ENCODE results near the gene MRPL14. TPM values are rescaled to one million over a fixed set of nuclear protein-coding genes. Genes with fewer than 3 reads are reported as not detected.

The MRPL14 gene
- total and polyA plus RNA-seq, 9 of the 15 experiments (the other 6 are each of a cell fraction or from before 2014, with no cell fraction given), result 126 to 424 (median 165) TPM

DNA sequence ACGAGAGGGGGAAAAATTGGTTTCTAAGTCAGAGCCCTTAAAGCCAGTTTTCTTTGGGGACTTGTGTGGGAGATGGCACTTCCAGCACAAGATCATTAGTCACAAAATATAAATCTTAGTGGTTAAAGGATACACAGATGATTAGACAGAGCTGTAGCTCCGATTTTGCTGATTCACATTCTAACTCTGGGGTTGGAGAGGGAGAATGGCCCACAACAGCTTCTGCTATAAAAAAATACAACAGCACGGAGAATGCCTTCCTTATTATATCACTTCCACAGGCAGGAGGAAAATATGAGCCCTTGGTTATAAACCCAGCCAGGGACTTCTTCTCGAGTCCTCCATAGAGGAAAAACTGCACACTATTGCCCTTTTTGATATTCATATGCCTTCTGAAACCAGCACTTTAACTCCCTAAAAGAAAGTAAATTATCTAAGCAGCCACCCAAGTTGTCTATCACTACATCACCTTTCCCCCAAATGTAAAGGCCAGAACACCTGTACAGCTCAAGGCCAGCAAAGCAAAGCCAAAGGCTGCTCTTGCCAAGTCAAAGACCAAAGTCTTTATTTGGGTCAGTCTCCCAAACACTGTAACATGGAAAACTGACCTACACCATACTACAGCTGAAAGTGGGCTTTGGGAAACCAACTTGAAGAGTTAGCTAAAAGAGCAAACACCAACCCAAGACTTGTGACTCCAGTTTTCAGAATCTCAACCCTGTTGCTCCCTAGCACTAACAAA is 10.4 kb downstream of the MRPL14 start (continued):
- TF ChIP-seq GABPB1 (CRISPR knock-in tag; IDR thresholded peaks at IDR 0.05), result no peak
- TF ChIP-seq CBX1 (IDR thresholded peaks at IDR 0.05; ENCODE audit: low read depth), result no peak
- TF ChIP-seq DACH1 (IDR thresholded peaks at IDR 0.05; ENCODE audit: partially characterized antibody), result no peak

DNA sequence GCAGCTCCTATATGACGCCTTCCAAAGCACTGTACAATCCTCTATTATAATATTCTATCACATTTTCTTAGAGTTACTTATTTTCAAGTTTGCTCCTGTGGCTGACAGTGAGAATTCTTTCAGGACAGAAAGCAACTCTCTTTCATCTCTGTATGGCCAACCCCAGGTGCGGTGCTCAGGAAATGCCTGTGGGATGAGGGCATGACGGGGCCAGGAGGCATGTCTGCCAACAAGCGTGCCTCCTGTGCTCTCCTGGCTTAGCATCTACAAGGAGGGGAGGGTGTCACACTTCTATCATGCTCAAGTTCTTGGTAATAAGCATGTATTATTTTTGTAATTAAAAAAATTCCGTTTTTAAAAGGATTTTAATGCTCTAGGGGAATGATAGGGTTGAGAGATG is 11.4 kb downstream of the MRPL14 start:
- no peak overlapping the region for H3K27ac ChIP-seq (ENCODE audit: extremely low read depth, low read depth, low read length)
- ChIA-PET CTCF (ENCODE audit: low intra/inter-chr PET ratio) (no interaction called here), POLR2A (interaction anchor here (0.8 to 2.0 kb wide), 7 partner anchors 8 to 147 kb away, joined by 3 to 6 read pairs (median 5); partner anchors contain the start of gene HSP90AB1)
- intact Hi-C loops (cut with micrococcal nuclease) (loop anchor here (5.0 kb wide), 1 partner anchor 36 kb away; no protein-coding TSS in a partner anchor), in situ Hi-C loops (cut with MboI) (no loop called here)
- H3K4me1 ChIP-seq (replicated peaks in 1 of 2; ENCODE audit: control insufficient read depth in 2 of 2, insufficient read depth in 2 of 2, low read length in 2 of 2), result peaks cover 28 to 45% of the 10 kb centered on the region in 2 experiments
- H2AFZ ChIP-seq (ENCODE audit: low read depth, low read length), result no peak overlapping the region
- no peak overlapping the region for H3K4me2 ChIP-seq (ENCODE audit: insufficient read depth, low read length)
- H3K36me3 ChIP-seq (ENCODE audit: control insufficient read depth, insufficient read depth, low read length), result peaks cover 93% of the 10 kb centered on the region
- no peaks in the 10 kb centered on the region for H3K27me3 ChIP-seq (ENCODE audit: control insufficient read depth in 2 of 2, insufficient read depth in 2 of 2, low read length in 2 of 2)
- FAIRE-seq (no peak), DNase-seq (ENCODE audit: extremely low read depth in 1 of 4, low spot score in 3 of 4) (no peak), ATAC-seq (no peak)
- TF ChIP-seq ZNF717 (CRISPR knock-in tag; IDR thresholded peaks at IDR 0.05), result no peak
- TF ChIP-seq ZBTB7A (IDR thresholded peaks at IDR 0.05; ENCODE audit: borderline replicate concordance, control insufficient read depth, low read depth, low read length), result no peak
- no peak for TF ChIP-seq MTF1 (CRISPR knock-in tag; IDR thresholded peaks at IDR 0.05; ENCODE audit: borderline replicate concordance)
- TF ChIP-seq, protein P1, sequence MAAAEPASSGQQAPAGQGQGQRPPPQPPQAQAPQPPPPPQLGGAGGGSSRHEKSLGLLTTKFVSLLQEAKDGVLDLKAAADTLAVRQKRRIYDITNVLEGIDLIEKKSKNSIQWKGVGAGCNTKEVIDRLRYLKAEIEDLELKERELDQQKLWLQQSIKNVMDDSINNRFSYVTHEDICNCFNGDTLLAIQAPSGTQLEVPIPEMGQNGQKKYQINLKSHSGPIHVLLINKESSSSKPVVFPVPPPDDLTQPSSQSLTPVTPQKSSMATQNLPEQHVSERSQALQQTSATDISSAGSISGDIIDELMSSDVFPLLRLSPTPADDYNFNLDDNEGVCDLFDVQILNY (CRISPR knock-in tag; IDR thresholded peaks at IDR 0.05), result no peak
- TF ChIP-seq ZKSCAN1 (IDR thresholded peaks at IDR 0.05; ENCODE audit: low read depth, low read length), result no peak
- TF ChIP-seq, protein P2, sequence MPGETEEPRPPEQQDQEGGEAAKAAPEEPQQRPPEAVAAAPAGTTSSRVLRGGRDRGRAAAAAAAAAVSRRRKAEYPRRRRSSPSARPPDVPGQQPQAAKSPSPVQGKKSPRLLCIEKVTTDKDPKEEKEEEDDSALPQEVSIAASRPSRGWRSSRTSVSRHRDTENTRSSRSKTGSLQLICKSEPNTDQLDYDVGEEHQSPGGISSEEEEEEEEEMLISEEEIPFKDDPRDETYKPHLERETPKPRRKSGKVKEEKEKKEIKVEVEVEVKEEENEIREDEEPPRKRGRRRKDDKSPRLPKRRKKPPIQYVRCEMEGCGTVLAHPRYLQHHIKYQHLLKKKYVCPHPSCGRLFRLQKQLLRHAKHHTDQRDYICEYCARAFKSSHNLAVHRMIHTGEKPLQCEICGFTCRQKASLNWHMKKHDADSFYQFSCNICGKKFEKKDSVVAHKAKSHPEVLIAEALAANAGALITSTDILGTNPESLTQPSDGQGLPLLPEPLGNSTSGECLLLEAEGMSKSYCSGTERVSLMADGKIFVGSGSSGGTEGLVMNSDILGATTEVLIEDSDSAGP (CRISPR knock-in tag; IDR thresholded peaks at IDR 0.05), result no peak
- no peak for TF ChIP-seq RBM22 (IDR thresholded peaks at IDR 0.05; ENCODE audit: low read depth, low read length, poor library complexity, severe bottlenecking)
- TF ChIP-seq SREBF2 (CRISPR knock-in tag; IDR thresholded peaks at IDR 0.05), result no peak
- TF ChIP-seq ZSCAN29 (IDR thresholded peaks at IDR 0.05), result no peak
- no peak for TF ChIP-seq ARID1B (IDR thresholded peaks at IDR 0.05)
- TF ChIP-seq TAF7 (tag; IDR thresholded peaks at IDR 0.05), result no peak
- TF ChIP-seq, protein P3, sequence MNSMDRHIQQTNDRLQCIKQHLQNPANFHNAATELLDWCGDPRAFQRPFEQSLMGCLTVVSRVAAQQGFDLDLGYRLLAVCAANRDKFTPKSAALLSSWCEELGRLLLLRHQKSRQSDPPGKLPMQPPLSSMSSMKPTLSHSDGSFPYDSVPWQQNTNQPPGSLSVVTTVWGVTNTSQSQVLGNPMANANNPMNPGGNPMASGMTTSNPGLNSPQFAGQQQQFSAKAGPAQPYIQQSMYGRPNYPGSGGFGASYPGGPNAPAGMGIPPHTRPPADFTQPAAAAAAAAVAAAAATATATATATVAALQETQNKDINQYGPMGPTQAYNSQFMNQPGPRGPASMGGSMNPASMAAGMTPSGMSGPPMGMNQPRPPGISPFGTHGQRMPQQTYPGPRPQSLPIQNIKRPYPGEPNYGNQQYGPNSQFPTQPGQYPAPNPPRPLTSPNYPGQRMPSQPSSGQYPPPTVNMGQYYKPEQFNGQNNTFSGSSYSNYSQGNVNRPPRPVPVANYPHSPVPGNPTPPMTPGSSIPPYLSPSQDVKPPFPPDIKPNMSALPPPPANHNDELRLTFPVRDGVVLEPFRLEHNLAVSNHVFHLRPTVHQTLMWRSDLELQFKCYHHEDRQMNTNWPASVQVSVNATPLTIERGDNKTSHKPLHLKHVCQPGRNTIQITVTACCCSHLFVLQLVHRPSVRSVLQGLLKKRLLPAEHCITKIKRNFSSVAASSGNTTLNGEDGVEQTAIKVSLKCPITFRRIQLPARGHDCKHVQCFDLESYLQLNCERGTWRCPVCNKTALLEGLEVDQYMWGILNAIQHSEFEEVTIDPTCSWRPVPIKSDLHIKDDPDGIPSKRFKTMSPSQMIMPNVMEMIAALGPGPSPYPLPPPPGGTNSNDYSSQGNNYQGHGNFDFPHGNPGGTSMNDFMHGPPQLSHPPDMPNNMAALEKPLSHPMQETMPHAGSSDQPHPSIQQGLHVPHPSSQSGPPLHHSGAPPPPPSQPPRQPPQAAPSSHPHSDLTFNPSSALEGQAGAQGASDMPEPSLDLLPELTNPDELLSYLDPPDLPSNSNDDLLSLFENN (IDR thresholded peaks at IDR 0.05; ENCODE audit: low read depth in 2 of 2, low read length in 2 of 2), result no peak
- no peak for TF ChIP-seq E2F3 (CRISPR knock-in tag; IDR thresholded peaks at IDR 0.05)
- no peak overlapping the region for H3K4me3 ChIP-seq
- 83% methylated on average over 5 of the region's 5 CpGs for WGBS (ENCODE audit: insufficient coverage, low coverage, missing lambda C conversion rate)
- no peak overlapping the region for H3K9ac ChIP-seq (ENCODE audit: insufficient read depth in 1 of 2, low read depth in 2 of 2, low read length in 2 of 2)
- BruUV-seq (replicated peaks), result no TSS peak
- no peaks in the 10 kb centered on the region for H3K9me3 ChIP-seq (replicated peaks; ENCODE audit: control insufficient read depth, insufficient read depth, low read depth, low read length)
- H4K20me1 ChIP-seq (replicated peaks; ENCODE audit: control insufficient read depth, insufficient read depth, low read length), result peaks cover 45% of the 10 kb centered on the region
- H3K79me2 ChIP-seq (ENCODE audit: control insufficient read depth, insufficient read depth, low read length), result peaks cover 78% of the 10 kb centered on the region
- H3K9me1 ChIP-seq (ENCODE audit: control insufficient read depth, insufficient read depth, low read length), result peaks cover 8% of the 10 kb centered on the region

Measured in K562 (cell line).